ENCODE results near the gene GDPD5.

The GDPD5 gene

GRCh38 chr11:75441804-75442132 lies 84.0 kb downstream of the GDPD5 start:
- DNase-seq, result no peak

DNA sequence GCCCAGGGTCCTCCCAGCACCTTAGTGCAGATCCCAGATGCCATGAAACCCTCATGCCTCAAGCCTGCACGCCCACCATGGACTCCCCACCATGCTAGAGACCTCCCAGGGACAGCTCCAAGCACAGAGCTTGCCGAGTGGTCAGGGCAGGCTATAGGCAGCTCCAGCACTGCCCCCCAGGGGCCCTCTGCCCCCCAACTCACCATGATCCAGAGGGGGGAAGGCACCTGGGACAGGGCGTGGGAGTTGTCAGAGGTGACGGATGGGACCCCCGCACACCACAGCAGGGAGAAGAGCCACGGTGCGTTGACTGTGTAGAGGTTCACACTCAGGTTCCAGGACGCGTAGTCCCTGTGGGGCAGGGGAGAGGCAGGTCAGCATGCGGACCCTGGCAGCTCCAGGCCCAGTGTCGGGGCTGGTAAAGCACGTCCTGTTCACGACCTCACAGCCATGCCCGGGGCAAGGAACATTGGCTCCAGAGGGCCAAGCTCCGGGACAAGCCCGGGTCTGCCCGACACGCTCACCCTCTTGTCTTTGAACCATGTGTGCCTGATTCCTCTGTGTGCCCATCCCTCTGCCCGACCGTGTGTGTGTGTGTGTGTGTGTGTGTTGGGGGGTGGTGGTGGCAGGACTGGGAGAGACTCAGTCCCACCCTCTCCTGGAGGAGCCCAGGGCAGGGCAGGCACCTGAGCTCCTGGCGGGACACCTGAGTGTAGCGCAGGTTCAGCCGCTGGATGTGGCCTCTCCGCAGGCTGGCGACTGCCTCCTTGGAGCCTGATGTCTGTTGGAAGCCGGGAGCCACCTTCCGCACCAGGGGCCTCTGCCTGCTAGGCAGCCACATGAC lies 84.6 kb downstream of the GDPD5 start:
- no peak for DNase-seq

- no peak for DNase-seq
These were observed 86.1 kb downstream of the GDPD5 start for GRCh38 chr11:75439495-75440120.

DNA sequence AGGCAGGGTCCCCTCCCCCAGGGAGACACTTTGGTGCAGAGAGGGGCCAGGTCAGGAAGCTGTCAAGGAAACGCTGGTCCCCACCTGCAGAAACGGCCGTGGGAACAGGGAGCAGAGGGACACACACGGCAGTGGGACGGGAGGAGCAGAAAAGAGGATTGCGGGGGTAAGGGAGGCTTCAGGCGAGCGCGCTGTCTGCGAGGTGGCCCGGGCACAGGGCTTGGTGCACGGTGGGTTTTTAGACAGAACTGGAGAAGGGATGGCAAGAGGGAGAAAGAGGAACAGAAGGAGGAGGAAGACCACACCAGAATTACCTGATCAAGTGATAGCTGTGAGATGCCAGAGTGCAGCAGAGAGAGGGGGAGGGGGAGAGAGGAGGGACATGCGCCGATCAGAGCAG lies 86.7 kb downstream of the GDPD5 start:
- DNase-seq, result no peak

GRCh38 chr11:75437966-75438659 lies 87.6 kb downstream of the GDPD5 start:
- no peak for DNase-seq

- DNase-seq, result no peak
These were observed 88.9 kb downstream of the GDPD5 start for GRCh38 chr11:75436806-75437205.

DNA sequence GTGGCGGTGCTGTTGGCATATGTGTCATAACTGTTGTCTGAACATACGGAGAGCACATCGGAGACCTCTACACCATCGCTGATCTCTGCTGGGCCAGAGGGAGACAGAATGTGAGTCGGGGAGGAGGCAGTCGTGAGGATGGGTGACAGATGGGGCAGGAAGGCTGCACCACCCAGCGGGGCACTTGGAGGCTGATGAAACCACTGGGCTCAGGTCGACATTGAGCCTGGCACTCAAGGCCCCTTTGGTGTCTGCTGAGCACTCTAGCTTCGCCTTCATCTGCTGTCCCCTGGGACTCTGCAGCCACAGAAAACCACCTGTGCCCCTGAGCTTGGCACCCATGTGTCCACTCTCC lies 90.2 kb downstream of the GDPD5 start:
- no peak for DNase-seq

DNA sequence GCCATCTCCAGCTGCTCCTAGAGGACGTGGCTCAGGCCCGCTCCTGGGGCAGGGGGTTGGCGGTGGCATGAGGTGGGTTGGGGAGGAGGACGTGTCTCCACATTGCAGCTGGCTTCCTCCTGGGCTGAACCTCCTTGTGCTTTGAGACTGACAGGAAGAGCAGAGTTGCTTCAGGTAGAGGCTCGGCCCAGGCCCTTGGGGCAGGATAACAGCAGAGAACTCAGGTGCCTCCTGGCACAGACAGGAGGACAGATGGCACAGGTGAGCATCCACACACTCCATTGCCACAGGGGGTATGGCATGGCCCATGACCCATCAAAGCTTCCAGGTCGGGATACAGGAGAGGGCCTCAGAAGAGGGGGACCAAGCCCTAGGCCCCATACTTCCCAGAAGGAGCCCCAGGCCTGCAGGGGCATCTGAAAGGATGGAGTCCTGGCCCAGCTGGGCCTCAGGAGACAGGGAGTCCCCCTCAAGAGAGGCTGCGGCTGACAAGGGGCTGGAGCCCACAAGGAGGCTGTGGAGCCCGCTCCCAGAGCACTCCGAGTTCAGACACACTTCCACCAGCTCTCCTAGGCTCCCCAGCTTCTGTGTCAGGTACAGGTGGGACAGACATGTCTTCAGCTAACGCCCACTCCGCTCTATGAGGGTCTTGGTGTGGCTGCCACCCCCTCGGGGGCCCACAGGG lies 90.7 kb downstream of the GDPD5 start:
- DNase-seq, result no peak

DNA sequence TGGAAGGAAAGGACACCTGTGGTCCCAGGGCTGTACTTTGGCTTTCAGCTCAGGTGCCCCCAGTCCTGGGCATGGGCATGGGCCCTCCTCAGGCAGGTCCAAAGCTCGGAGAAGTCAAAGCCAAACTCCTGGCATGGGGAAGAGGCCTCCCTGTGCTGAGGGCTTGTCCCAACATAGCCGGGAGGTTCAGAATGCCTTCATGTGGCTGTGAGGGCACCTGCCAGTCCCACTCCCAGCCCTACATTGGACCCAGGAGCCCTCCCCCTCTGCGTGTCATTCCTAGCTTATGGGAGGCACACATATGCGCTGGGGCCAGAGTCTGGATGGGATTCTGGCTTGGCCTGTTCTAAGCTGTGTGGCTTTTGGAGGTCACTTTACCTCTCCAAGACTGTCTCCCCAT lies 91.7 kb downstream of the GDPD5 start:
- no peak for DNase-seq

DNA sequence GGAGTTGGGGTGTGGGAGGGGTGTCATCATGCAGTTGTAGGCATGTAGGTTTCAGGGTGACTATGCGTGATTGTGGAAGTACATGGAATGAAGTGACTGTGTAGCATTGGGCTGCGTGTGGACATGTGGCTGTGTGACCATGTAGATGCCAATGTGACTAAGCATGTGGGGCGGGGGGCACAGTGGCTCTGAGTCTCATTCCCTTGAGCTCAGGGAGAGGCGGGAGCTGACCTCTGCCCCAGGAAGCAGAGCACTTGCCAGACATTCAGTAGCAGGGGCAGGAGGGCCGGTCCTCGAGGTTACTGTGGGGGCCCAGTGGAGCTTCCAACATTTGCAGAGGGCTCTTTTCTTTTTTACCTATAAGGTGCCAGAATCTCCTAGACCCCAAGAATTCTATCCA lies 92.3 kb downstream of the GDPD5 start:
- DNase-seq, result no peak

DNA sequence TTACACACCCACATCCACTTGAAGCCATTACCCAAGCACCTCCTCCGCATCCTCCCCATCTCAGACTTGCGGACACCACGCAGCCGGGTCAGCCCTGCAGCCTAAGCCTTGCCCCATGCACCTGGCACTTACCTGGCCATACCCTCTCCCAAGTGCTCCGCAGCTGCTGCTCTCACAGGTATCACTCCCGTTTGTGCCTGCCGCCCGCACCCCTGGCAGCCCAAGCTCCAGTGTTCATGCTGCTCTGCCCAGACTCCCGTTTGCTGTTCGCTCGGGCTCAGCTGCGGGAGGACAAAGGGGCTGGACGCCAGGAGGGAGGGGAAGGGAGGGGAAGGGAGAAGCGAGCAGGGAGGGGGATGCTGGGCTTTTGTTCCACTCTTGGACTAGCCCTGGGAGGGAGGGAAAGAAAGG lies 92.8 kb downstream of the GDPD5 start, which contains the start of gene KLHL35:
Gene KLHL35, minus strand, starts transcription at position 293 of the 411 bp plus-strand sequence. CDS start 2,574 bp downstream, outside the sequence.
- DNase-seq, result no peak

DNA sequence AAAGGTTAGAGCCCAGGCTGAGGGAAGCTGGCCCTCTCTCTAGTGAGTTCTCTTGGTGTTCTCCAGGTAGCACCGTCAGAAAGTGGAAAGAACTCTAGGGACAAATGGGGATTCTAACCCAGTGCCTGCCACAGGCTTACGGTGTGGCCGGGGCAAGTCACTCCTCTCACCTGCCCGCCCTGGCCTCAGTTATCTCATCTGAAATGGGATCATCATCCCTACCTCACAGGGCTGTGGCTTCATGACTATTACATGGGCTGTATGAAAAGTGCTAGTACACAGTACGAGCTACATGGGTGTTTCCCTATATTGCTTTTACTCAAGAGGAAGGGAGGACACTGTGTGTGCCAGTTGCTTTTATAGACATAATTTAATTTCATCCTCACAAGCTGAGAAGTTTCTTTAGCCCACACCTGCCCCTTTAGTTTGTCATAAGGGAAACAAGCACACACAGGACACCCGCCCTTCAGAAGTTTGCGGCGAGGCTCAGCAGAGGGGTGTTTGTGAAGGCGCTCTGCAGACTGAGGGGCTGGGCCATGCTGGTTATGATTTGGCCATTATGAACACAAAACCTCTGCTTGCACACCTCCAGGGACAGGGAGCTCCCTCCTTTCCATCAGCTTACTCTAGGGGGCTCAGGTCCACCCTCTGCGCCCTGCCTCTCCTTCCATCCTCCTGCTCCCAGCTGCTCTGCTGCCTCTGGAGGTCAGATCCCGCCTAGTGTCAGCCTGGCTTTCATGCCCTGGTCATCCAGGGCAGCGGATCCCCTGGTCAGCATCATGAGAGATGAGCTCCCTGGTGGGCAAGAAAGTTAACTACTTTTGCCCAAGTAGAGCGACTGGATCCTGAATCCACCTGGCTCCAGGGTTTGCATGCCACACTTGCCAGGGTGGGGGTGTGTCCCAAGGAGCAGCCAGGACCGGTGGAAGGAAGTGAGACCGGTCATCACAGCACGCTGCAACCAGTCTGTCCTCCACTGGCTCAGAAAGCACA lies 93.9 kb downstream of the GDPD5 start:
- no peak for DNase-seq

DNA sequence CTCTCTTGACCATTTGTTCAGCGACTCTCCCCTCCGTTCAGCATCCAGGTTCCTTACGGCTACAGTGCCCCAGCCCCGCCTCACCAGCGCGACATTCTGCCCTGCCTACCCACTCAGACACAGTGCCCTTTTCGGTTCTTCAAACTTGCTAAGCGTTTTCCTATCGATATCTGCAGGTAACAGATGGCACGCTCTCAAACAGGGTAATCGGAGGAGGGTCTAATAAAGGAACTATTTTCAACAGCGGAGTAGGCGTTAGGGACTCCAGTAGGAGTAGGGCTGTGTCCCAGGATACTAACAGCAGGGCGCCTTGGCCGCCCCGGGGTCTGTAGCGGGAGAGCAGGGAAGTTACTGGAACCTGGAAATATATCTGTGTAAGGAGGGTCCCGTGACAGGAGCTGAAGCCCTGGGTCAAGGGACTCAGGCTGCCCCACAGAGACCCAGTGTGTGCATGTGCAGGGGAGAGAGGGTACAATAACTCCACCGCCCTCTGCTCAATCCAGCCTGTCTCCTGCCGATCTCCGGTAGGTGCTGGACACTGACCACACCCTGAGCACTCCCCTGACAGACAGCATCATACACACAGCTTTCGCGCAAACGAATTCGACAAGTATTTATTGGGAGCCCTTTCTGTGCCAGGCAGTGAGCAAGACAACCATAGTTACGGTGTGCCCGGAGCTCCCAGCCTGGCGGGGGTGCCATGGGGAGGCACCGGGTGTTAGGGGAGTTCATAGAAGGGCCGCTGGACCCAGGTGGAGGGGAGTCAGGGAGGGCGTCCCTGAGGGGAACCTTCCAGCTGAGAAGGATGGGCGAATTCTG lies 94.8 kb downstream of the GDPD5 start:
- DNase-seq, result no peak

DNA sequence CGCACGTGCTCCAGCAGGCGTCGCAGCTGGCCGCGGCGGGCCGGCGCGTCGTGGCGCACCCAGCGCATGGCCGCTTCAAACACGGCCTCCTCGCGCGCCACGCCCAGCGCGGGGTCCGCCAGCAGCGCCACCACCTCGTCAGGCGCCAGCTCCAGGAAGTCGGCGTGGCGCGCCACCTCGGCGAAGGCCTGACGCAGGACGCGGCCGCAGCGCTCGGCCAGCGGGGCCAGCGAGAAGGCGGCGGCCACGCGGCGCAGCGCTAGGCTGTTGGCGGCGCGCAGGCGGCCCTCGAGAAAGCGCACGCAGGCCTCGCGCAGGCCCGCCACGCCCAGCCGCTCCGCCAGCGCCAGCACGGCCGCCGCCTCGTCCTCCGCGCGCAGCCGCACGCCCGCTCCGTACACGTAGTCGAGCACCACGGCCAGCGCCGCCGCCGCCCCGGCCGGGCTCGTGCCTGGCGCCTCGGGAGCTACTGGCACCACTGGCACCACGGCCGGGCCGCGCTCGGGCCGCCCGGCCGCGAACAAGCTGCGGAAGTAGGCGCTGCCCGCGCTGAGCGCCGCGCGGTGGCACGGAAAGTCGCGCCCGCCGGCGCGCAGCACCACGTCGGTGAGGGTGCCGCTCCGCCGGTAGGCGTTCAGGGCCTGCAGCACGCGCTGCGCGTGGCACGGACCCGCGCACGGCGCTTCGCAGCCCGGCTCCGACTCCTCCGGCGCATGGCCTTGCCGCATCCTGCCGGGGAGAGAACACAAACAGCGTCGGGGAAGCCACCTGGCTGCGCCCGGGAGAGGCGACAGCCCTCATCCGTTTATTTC lies 95.6 kb downstream of the GDPD5 start:
- DNase-seq, result no peak

GRCh38 chr11:75429641-75429901 lies 96.2 kb downstream of the GDPD5 start:
- no peak for DNase-seq

DNA sequence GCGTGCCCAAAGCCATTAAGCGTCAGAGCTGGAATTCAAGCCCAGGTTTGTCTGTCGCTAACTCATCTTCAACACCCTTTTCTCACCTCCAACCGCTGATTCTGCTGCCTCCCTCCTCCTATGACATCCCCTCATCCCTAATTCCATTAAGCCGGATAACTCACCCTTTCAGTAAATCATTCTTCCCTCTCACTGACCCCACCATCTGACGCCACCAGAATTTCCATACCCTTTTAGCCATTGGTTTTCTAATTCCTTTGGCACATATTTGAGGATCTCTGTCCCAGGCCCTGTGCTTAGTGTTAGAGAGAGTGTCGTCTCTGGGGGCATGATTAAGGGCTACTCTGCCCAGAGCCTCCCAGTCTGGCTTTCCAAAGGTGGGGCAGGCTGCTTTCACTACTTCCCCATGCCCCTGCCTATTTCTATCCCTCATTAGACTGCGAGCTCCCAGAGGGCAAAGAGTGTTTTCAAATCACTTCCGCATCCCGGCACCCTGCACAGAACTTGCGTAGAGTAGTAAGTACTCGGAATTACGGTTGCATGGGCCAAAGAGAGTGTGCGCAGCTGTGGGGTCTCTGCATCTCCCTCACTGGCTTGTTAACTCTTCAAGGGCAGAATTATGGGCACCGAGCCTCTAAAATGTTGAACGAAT lies 96.6 kb downstream of the GDPD5 start:
- DNase-seq, result no peak

DNA sequence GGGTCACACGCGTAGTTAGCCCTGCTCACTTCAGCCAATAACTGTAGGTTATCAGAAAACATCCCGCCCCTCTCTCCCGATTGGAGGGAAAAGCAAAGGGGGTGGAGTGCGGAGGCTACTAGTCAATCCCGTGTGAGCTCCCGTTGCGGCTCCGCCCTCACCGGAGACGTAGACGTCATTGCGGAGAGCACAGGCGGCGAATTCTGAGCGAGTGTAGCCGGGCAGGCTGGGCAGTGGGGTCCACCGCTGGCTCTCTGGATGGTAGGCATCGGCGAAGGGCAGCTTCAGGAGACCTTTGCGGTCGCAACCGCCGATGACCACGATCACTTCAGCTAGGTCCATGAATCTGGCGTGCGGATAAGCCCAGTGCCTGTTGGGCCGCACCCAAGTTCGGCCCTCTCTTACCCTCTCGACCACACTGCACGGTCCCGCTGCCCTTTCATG lies 97.4 kb downstream of the GDPD5 start:
- DNase-seq, result no peak

GRCh38 chr11:75427181-75427580 lies 98.6 kb downstream of the GDPD5 start:
- DNase-seq, result no peak

- DNase-seq, result no peak
These were observed 99.0 kb downstream of the GDPD5 start for GRCh38 chr11:75426720-75427086.

GRCh38 chr11:75425422-75425821 lies 100.3 kb downstream of the GDPD5 start:
- no peak for DNase-seq
